NCI-H146 (cell line): ENCODE results near the gene TOR1AIP2.

ENCODE experiments used
- DNase-seq: peaks from one replicate; lab custom pipeline; 2025; lab: John Stamatoyannopoulos, UW

Gene TOR1AIP2

GRCh38 chr1:179877586-179878265, at the start of gene TOR1AIP2:
Gene TOR1AIP2, minus strand, starts transcription at chr1:179877803. Its CDS starts 25,138 bp downstream, at chr1:179852665.
- peak; percentile 88 for DNase-seq

- no peak for DNase-seq
Observed at GRCh38 chr1:179926850-179927205, 49.2 kb upstream of the TOR1AIP2 start.

GRCh38 chr1:179925922-179926849, 48.6 kb upstream of the TOR1AIP2 start:
- DNase-seq = no peak

- no peak for DNase-seq
Observed at GRCh38 chr1:179925302-179925701, 47.7 kb upstream of the TOR1AIP2 start.

GRCh38 chr1:179924268-179924667, 46.7 kb upstream of the TOR1AIP2 start:
- no peak for DNase-seq

GRCh38 chr1:179923029-179923428, 45.4 kb upstream of the TOR1AIP2 start:
- DNase-seq = no peak

GRCh38 chr1:179921981-179922872, 44.6 kb upstream of the TOR1AIP2 start:
- no peak for DNase-seq

GRCh38 chr1:179921472-179921871, 43.9 kb upstream of the TOR1AIP2 start:
- no peak for DNase-seq

GRCh38 chr1:179917601-179918429, 40.2 kb upstream of the TOR1AIP2 start:
- DNase-seq = no peak

- no peak for DNase-seq
Observed at GRCh38 chr1:179911812-179912211, 34.2 kb upstream of the TOR1AIP2 start.

GRCh38 chr1:179910934-179911333, 33.3 kb upstream of the TOR1AIP2 start:
- no peak for DNase-seq

GRCh38 chr1:179889589-179889988, 12.0 kb upstream of the TOR1AIP2 start:
- DNase-seq = no peak

- DNase-seq = no peak
Observed at GRCh38 chr1:179888071-179888470, 10.5 kb upstream of the TOR1AIP2 start.

GRCh38 chr1:179883745-179884138, 6.1 kb upstream of the TOR1AIP2 start:
- DNase-seq = no peak

GRCh38 chr1:179883040-179883744, 5.6 kb upstream of the TOR1AIP2 start:
- no peak for DNase-seq

- DNase-seq = peak; percentile 98
Observed at GRCh38 chr1:179882253-179883039, 4.8 kb upstream of the TOR1AIP2 start, which contains the start of gene TOR1AIP1. Gene TOR1AIP1, plus strand, starts transcription at chr1:179882285. Its CDS starts 218 bp downstream, at chr1:179882503.

GRCh38 chr1:179881642-179882252, 4.1 kb upstream of the TOR1AIP2 start:
- DNase-seq = no peak

- no peak for DNase-seq
Observed at GRCh38 chr1:179879797-179880196, 2.2 kb upstream of the TOR1AIP2 start.

- DNase-seq = no peak
Observed at GRCh38 chr1:179876300-179876715, 1.3 kb downstream of the TOR1AIP2 start.
